HS-27A (cell line): Measurements from ENCODE around the gene PI16.

Experiments
- DNase-seq: peaks from one replicate; pipeline ENCODE4 v3.0.0-alpha.2; 2012; ENCODE audit warnings: low read depth, missing footprints

PI16 gene

GRCh38 chr6:36957773-36958271, 3.3 kb downstream of the PI16 start:
- no peak for DNase-seq

- DNase-seq = no peak
Observed at GRCh38 chr6:36958775-36959554, 4.4 kb downstream of the PI16 start.

- no peak for DNase-seq
Observed at GRCh38 chr6:36959555-36960250, 5.2 kb downstream of the PI16 start.

- no peak for DNase-seq
Observed at GRCh38 chr6:36961441-36962435, 7.2 kb downstream of the PI16 start.

- no peak for DNase-seq
Observed at GRCh38 chr6:36962874-36963273, 8.3 kb downstream of the PI16 start.

- DNase-seq = no peak
Observed at GRCh38 chr6:36963451-36964290, 9.1 kb downstream of the PI16 start.

- no peak for DNase-seq
Observed at GRCh38 chr6:36964349-36964748, 9.8 kb downstream of the PI16 start.

GRCh38 chr6:36964908-36965307, 10.4 kb downstream of the PI16 start:
- DNase-seq = no peak

- DNase-seq = no peak
Observed at GRCh38 chr6:36967301-36967700, 12.8 kb downstream of the PI16 start.

- no peak for DNase-seq
Observed at GRCh38 chr6:36967757-36968156, 13.2 kb downstream of the PI16 start.

GRCh38 chr6:36968266-36968977, 13.9 kb downstream of the PI16 start:
- DNase-seq = no peak

- no peak for DNase-seq
Observed at GRCh38 chr6:36969240-36969691, 14.7 kb downstream of the PI16 start.

- DNase-seq = no peak
Observed at GRCh38 chr6:36969988-36970891, 15.7 kb downstream of the PI16 start.

- no peak for DNase-seq
Observed at GRCh38 chr6:36970892-36971842, 16.6 kb downstream of the PI16 start.

- DNase-seq = no peak
Observed at GRCh38 chr6:36971921-36972673, 17.6 kb downstream of the PI16 start.

- no peak for DNase-seq
Observed at GRCh38 chr6:36973190-36973589, 18.7 kb downstream of the PI16 start.

GRCh38 chr6:36973647-36974046, 19.1 kb downstream of the PI16 start:
- DNase-seq = no peak
